ENCODE results near the gene AGBL5. TPM values are rescaled to one million over a fixed set of nuclear protein-coding genes. Genes with fewer than 3 reads are reported as not detected.

AGBL5 gene
- polyA plus RNA-seq, 2 of the 4 experiments (the other 2 are of a cell fraction), result 25.5 to 52.7 TPM

- TF ChIP-seq CHD4 (IDR thresholded peaks at IDR 0.05; ENCODE audit: borderline replicate concordance), result no peak
These were observed 25.8 kb downstream of the AGBL5 start (continued) for GRCh38 chr2:27077231-27077630.

- TF ChIP-seq FOSB (CRISPR knock-in tag; IDR thresholded peaks at IDR 0.05) (no peak), ATOH8 (CRISPR knock-in tag; IDR thresholded peaks at IDR 0.05; ENCODE audit: low read depth) (no peak), KDM5A (IDR thresholded peaks at IDR 0.05) (no peak), EP300 (IDR thresholded peaks at IDR 0.05) (no peak), ZFP36 (IDR thresholded peaks at IDR 0.05; ENCODE audit: borderline replicate concordance, partially characterized antibody) (no peak), USF2 (IDR thresholded peaks at IDR 0.05) (no peak), HDAC2 (IDR thresholded peaks at IDR 0.05) (no peak), ZC3H11A (IDR thresholded peaks at IDR 0.05) (no peak), HOXB13 (CRISPR knock-in tag; IDR thresholded peaks at IDR 0.05; ENCODE audit: low read depth) (no peak), HOXA7 (CRISPR knock-in tag; IDR thresholded peaks at IDR 0.05) (no peak), PHF8 (IDR thresholded peaks at IDR 0.05; ENCODE audit: borderline replicate concordance, low read depth) (no peak), BCL3 (IDR thresholded peaks at IDR 0.05) (no peak), CEBPB (IDR thresholded peaks at IDR 0.05) (no peak), HOXB5 (CRISPR knock-in tag; IDR thresholded peaks at IDR 0.05) (no peak)
- Histone ChIP-seq H3K4me2 (no peak within 1 kb of the TSS), H3K9me3 (no peaks in the 10 kb centered on the region), H3K4me1 (peaks cover 7% of the 10 kb centered on the region), H3K27ac (no peak within 1 kb of the TSS), H3K4me3 (no peak within 1 kb of the TSS)
- 84% methylated on average over 38 of the region's 41 CpGs for WGBS (ENCODE audit: missing lambda C conversion rate)
- CTCF ChIA-PET, result interaction anchor here (0.5 to 15.3 kb wide), 9 partner anchors 9 to 233 kb away, joined by 3 to 253 read pairs (median 4); partner anchors contain the start of gene OST4
- POLR2A ChIA-PET, result no interaction called here
- FAIRE-seq, result no peak
- ATAC-seq, result no peak
- DNase-seq (ENCODE audit: low read depth in 1 of 2, low spot score in 1 of 2), result no peak
These were observed 27.1 kb downstream of the AGBL5 start, which contains the start of gene EMILIN1 for GRCh38 chr2:27078267-27079194. EMILIN1 (plus strand) TSS chr2:27078615; CDS start chr2:27079066, 451 bp downstream.

GRCh38 chr2:27079233-27080139, 28.0 kb downstream of the AGBL5 start:
- H3K4me3 ChIP-seq, result no peak overlapping the region
- no peak overlapping the region for H3K27ac ChIP-seq
- no peaks in the 10 kb centered on the region for H3K9me3 ChIP-seq
- FAIRE-seq (no peak), ATAC-seq (no peak), DNase-seq (ENCODE audit: low read depth in 1 of 2, low spot score in 1 of 2) (no peak)
- H3K4me2 ChIP-seq, result no peak overlapping the region
- WGBS (ENCODE audit: missing lambda C conversion rate), result 85% methylated on average over 14 of the region's 14 CpGs
- CTCF ChIA-PET, result interaction anchor here (0.5 to 15.3 kb wide), 10 partner anchors 8 to 234 kb away, joined by 3 to 253 read pairs (median 4); partner anchors contain the start of gene OST4
- POLR2A ChIA-PET, result no interaction called here
- TF ChIP-seq FOSL2 (IDR thresholded peaks at IDR 0.05), result no peak
- TF ChIP-seq FOSL2 (CRISPR knock-in tag; IDR thresholded peaks at IDR 0.05), result no peak
- no peak for TF ChIP-seq HOXB5 (CRISPR knock-in tag; IDR thresholded peaks at IDR 0.05)
- TF ChIP-seq PBX3 (IDR thresholded peaks at IDR 0.05), result no peak
- no peak for TF ChIP-seq RAD21 (conservative IDR thresholded peaks at IDR 0.05 in 1 of 2, IDR thresholded peaks at IDR 0.05 in 1 of 2)
- no peak for TF ChIP-seq TFCP2L1 (CRISPR knock-in tag; IDR thresholded peaks at IDR 0.05)
- no peak for TF ChIP-seq ELK1 (IDR thresholded peaks at IDR 0.05; ENCODE audit: low read depth, low read length)
- TF ChIP-seq JUN (IDR thresholded peaks at IDR 0.05), result no peak
- TF ChIP-seq NFE2L2 (conservative IDR thresholded peaks at IDR 0.05; ENCODE audit: low read length), result no peak
- no peak for TF ChIP-seq USF2 (IDR thresholded peaks at IDR 0.05)
- no peak for TF ChIP-seq SREBF2 (IDR thresholded peaks at IDR 0.05)
- H3K4me1 ChIP-seq, result peaks cover 7% of the 10 kb centered on the region
